IMR-90 (cell line): ENCODE data around the gene SGCE. TPM values are rescaled to one million over a fixed set of nuclear protein-coding genes. Genes with fewer than 3 reads are reported as not detected.

Source experiments
- ATAC-seq: fragments of 200-7000 bp; cut with Tn5 transposase; 2 replicates; pipeline ENCODE4 v1.9.1; 2020; ENCODE audit warnings: low read depth, mild to moderate bottlenecking, moderate library complexity
- BruUV-seq: library from RNA; stranded (reverse); fragments of 400-500 nt; replicated peaks from 2 replicates; lab custom pipeline; 2021; lab: Mats Ljungman, UMichigan
- CTCF ChIA-PET: fragments of 300-600 bp; formaldehyde crosslinking; extraction: SDS; loops from one replicate; lab custom pipeline; 2021; ENCODE audit warnings: antibody characterized with exemption; lab: Yijun Ruan, JAX
- POLR2A ChIA-PET: fragments of 300-600 bp; sonication (Branson Sonifier 250); formaldehyde crosslinking; loops from one replicate; lab custom pipeline; 2022; ENCODE audit warnings: antibody characterized with exemption; ENCODE audit not compliant: unreplicated experiment; lab: Charles Lee
- DNase-seq: peaks from one replicate; pipeline ENCODE4 v3.0.0; 2013
- H2AFZ ChIP-seq: replicated peaks from 2 replicates; pipeline ENCODE3; 2013; ENCODE audit warnings: low read length, mild to moderate bottlenecking; ENCODE audit not compliant: poor library complexity
- H2AK5ac ChIP-seq: 2 replicates; pipeline ENCODE4 v1.6.1; 2013; ENCODE audit warnings: low read depth, low read length, inconsistent platforms
- H2AK9ac ChIP-seq: replicated peaks from 2 replicates; pipeline ENCODE3; 2013; ENCODE audit warnings: mild to moderate bottlenecking, low read depth, low read length, moderate library complexity; ENCODE audit not compliant: poor library complexity
- H2BK120ac ChIP-seq: 2 replicates; pipeline ENCODE4 v1.6.1; 2013; ENCODE audit warnings: low read depth, low read length, inconsistent platforms
- H2BK15ac ChIP-seq: 3 replicates; pipeline ENCODE4 v1.6.1; 2013; ENCODE audit warnings: low read depth, low read length, inconsistent platforms
- H2BK20ac ChIP-seq: 2 replicates; pipeline ENCODE4 v1.6.1; 2013; ENCODE audit warnings: low read depth, mild to moderate bottlenecking, inconsistent platforms, low read length, moderate library complexity
- H2BK5ac ChIP-seq: 2 replicates; pipeline ENCODE4 v1.6.1; 2013; ENCODE audit warnings: mild to moderate bottlenecking, low read depth, low read length, inconsistent platforms; ENCODE audit not compliant: poor library complexity, severe bottlenecking
- H3K14ac ChIP-seq: replicated peaks from 2 replicates; pipeline ENCODE4 v1.6.1; 2013; ENCODE audit warnings: low read depth, low read length, inconsistent platforms
- H3K18ac ChIP-seq: 2 replicates; pipeline ENCODE4 v1.6.1; 2013; ENCODE audit warnings: low read depth, low read length, control low read depth
- H3K23ac ChIP-seq: 2 replicates; pipeline ENCODE4 v1.6.1; 2013; ENCODE audit warnings: low read depth, low read length, inconsistent platforms
- H3K27ac ChIP-seq: 2 replicates; pipeline ENCODE4 v1.5.1; 2013; ENCODE audit warnings: mild to moderate bottlenecking, control low read depth, low read length; ENCODE audit not compliant: insufficient read depth
- H3K27me3 ChIP-seq: 2 replicates; pipeline ENCODE4 v1.6.1; 2013; ENCODE audit warnings: low read length; ENCODE audit not compliant: control insufficient read depth, insufficient read depth
- H3K36me3 ChIP-seq: 2 replicates; pipeline ENCODE4 v1.6.1; 2013; ENCODE audit warnings: low read length, mixed read lengths; ENCODE audit not compliant: control insufficient read depth, insufficient read depth
- H3K4ac ChIP-seq: 2 replicates; pipeline ENCODE4 v1.6.1; 2013; ENCODE audit warnings: low read depth, low read length, inconsistent platforms
- H3K4me1 ChIP-seq: 2 replicates; pipeline ENCODE4 v1.6.1; 2013; ENCODE audit warnings: low read length, mixed read lengths; ENCODE audit not compliant: control insufficient read depth, insufficient read depth
- H3K4me2 ChIP-seq: 2 replicates; pipeline ENCODE4 v1.6.1; 2013; ENCODE audit warnings: low read depth, mild to moderate bottlenecking, control low read depth, low read length, moderate library complexity
- H3K4me3 ChIP-seq: 2 replicates; pipeline ENCODE4 v1.5.1; 2013; ENCODE audit warnings: low read depth, mild to moderate bottlenecking, control low read depth, low read length, moderate library complexity; ENCODE audit not compliant: insufficient read depth
- H3K56ac ChIP-seq: 2 replicates; pipeline ENCODE4 v1.6.1; 2013; ENCODE audit warnings: low read length, inconsistent platforms; ENCODE audit not compliant: insufficient read depth; ENCODE audit errors: extremely low read depth
- H3K79me1 ChIP-seq, 2 experiments: 2 replicates each; pipeline ENCODE4 v1.6.1; 2013; ENCODE audit warnings: low read length in 2 of 2, inconsistent platforms in 1 of 2, low read depth in 1 of 2
- H3K9ac ChIP-seq: 2 replicates; pipeline ENCODE4 v1.6.1; 2013; ENCODE audit warnings: low read depth, low read length, control low read depth
- H3K9me1 ChIP-seq: 2 replicates; pipeline ENCODE4 v1.6.1; 2013; ENCODE audit warnings: low read length, inconsistent platforms; ENCODE audit not compliant: insufficient read depth
- H3K9me3 ChIP-seq: 2 replicates; pipeline ENCODE4 v1.6.1; 2013; ENCODE audit warnings: low read length; ENCODE audit not compliant: control insufficient read depth, insufficient read depth
- H4K20me1 ChIP-seq: 2 replicates; pipeline ENCODE4 v1.6.1; 2013; ENCODE audit warnings: low read length, inconsistent platforms; ENCODE audit not compliant: insufficient read depth
- H4K5ac ChIP-seq: 2 replicates; pipeline ENCODE4 v1.6.1; 2013; ENCODE audit warnings: mild to moderate bottlenecking, low read depth, low read length, control low read depth
- H4K8ac ChIP-seq, 2 experiments: 2 replicates each; pipeline ENCODE4 v1.6.1; 2013; ENCODE audit warnings: low read depth in 2 of 2, low read length in 2 of 2, control low read depth in 1 of 2, inconsistent platforms in 1 of 2
- H4K91ac ChIP-seq: 2 replicates; pipeline ENCODE4 v1.6.1; 2013; ENCODE audit warnings: low read depth, low read length, inconsistent platforms; ENCODE audit not compliant: insufficient read depth
- BHLHE40 ChIP-seq: fragments of 150-350 bp; IDR thresholded peaks from 2 replicates; pipeline ENCODE4 v1.6.1; 2016; ENCODE audit warnings: mild to moderate bottlenecking, low read depth, low read length
- CEBPB ChIP-seq: IDR thresholded peaks from 2 replicates; pipeline ENCODE4 v1.6.1; 2012; ENCODE audit warnings: low read depth, low read length, improper control_type of control experiment
- ELK1 ChIP-seq: fragments of 150-350 bp; IDR thresholded peaks from 2 replicates; pipeline ENCODE4 v1.6.1; 2016; ENCODE audit warnings: low read depth, mild to moderate bottlenecking, low read length, moderate library complexity, borderline replicate concordance
- NFE2L2 ChIP-seq: fragments of 150-350 bp; IDR thresholded peaks from 2 replicates; pipeline ENCODE4 v1.6.1; 2016; ENCODE audit warnings: low read depth, mild to moderate bottlenecking, low read length
- dilution Hi-C: fragments of 300-500 bp; cut with HindIII; formaldehyde crosslinking; loops from one replicate; pipeline ENCODE4 v1.14.3; 2018; ENCODE audit warnings: low sequenced_read_pairs; ENCODE audit not compliant: unreplicated experiment
- in situ Hi-C: fragments of 300-500 bp; cut with MboI; formaldehyde crosslinking; loops from 3 replicates; pipeline ENCODE4 v1.14.3; 2019; ENCODE audit warnings: low sequenced_read_pairs, inconsistent platforms, mixed read lengths
- intact Hi-C: fragments of 100-400 bp; cut with micrococcal nuclease; formaldehyde crosslinking; loops from 2 replicates; pipeline ENCODE4 v1.10.0; 2022
- polyA plus RNA-seq, 3 experiments: library from polyadenylated mRNA; depleted of rRNA; stranded (reverse); fragments of >200 nt; gene quantifications; 2 replicates each; pipeline ENCODE4 v1.2.3, GENCODE V29; 2012; ENCODE audit warnings: low replicate concordance in 1 of 3
- total RNA-seq: library from RNA; depleted of rRNA; stranded (reverse); fragments of >200 nt; gene quantifications from 2 replicates; pipeline ENCODE4 v1.2.3, GENCODE V29; 2012
- TF ChIP-seq, protein P1 (sequence below): conservative IDR thresholded peaks from 2 replicates; pipeline ENCODE4 v1.5.1; 2012; ENCODE audit warnings: mild to moderate bottlenecking, low read depth, low read length, improper control_type of control experiment

The SGCE gene
- total and polyA plus RNA-seq, 2 of the 4 experiments (the other 2 are of a cell fraction) = 39.4 to 40.5 TPM

GRCh38 chr7:94571816-94572215, 84.1 kb downstream of the SGCE start:
- ATAC-seq (no peak), DNase-seq (no peak)
- Histone ChIP-seq H3K27ac (no peak overlapping the region), H3K4me1 (no peaks in the 10 kb centered on the region), H2BK15ac (no peak overlapping the region), H3K4me2 (no peak overlapping the region), H2BK5ac (no peak overlapping the region), H4K20me1 (no peaks in the 10 kb centered on the region), H2AK9ac (no peak overlapping the region), H2BK120ac (no peak overlapping the region), H4K5ac (no peak overlapping the region), H3K14ac (no peak overlapping the region), H3K18ac (no peak overlapping the region), H3K79me1 (no peaks in the 10 kb centered on the region), H4K91ac (no peak overlapping the region), H4K8ac (no peak overlapping the region), H3K36me3 (no peaks in the 10 kb centered on the region), H2AFZ (no peak overlapping the region), H3K4me3 (no peak overlapping the region), H2BK20ac (no peak overlapping the region), H3K9ac (no peak overlapping the region), H3K27me3 (no peaks in the 10 kb centered on the region), H3K9me1 (no peaks in the 10 kb centered on the region), H3K23ac (no peak overlapping the region), H3K4ac (no peak overlapping the region), H2AK5ac (no peak overlapping the region), H3K56ac (no peak overlapping the region), H3K9me3 (peaks cover 6% of the 10 kb centered on the region)
- dilution Hi-C loops = no loop called here
- CTCF ChIA-PET = interaction anchor here (0.7 kb wide), 1 partner anchor 185 kb away, joined by 3 read pairs; no protein-coding TSS in a partner anchor
- BruUV-seq = no TSS peak
- POLR2A ChIA-PET = no interaction called here
- no peak for TF ChIP-seq CEBPB
- TF ChIP-seq, protein P1, sequence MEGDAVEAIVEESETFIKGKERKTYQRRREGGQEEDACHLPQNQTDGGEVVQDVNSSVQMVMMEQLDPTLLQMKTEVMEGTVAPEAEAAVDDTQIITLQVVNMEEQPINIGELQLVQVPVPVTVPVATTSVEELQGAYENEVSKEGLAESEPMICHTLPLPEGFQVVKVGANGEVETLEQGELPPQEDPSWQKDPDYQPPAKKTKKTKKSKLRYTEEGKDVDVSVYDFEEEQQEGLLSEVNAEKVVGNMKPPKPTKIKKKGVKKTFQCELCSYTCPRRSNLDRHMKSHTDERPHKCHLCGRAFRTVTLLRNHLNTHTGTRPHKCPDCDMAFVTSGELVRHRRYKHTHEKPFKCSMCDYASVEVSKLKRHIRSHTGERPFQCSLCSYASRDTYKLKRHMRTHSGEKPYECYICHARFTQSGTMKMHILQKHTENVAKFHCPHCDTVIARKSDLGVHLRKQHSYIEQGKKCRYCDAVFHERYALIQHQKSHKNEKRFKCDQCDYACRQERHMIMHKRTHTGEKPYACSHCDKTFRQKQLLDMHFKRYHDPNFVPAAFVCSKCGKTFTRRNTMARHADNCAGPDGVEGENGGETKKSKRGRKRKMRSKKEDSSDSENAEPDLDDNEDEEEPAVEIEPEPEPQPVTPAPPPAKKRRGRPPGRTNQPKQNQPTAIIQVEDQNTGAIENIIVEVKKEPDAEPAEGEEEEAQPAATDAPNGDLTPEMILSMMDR = no peak
- TF ChIP-seq ELK1 = no peak
- TF ChIP-seq NFE2L2 = no peak
- no peak for TF ChIP-seq BHLHE40
- in situ Hi-C loops = no loop called here
- intact Hi-C loops = no loop called here
